ENCODE results near the gene GALNT18. TPM values are rescaled to one million over a fixed set of nuclear protein-coding genes. Genes with fewer than 3 reads are reported as not detected.

The GALNT18 gene
- total and polyA plus RNA-seq, 2 of the 4 experiments (the other 2 are of a cell fraction) = 9.5 to 11.3 TPM

- Histone ChIP-seq H3K4me2 (ENCODE audit: low read depth, low read length) (no peak overlapping the region), H4K5ac (ENCODE audit: low read depth, low read length) (no peak overlapping the region), H3K4ac (ENCODE audit: low read depth, low read length) (no peak overlapping the region), H3K9me1 (ENCODE audit: insufficient read depth, low read length) (no peaks in the 10 kb centered on the region), H4K20me1 (ENCODE audit: insufficient read depth, low read length) (no peaks in the 10 kb centered on the region), H2AFZ (replicated peaks; ENCODE audit: low read length, poor library complexity) (no peak overlapping the region), H2BK5ac (ENCODE audit: low read depth, low read length, poor library complexity, severe bottlenecking) (no peak overlapping the region), H3K79me1 (ENCODE audit: low read depth in 1 of 2, low read length in 2 of 2) (no peaks in the 10 kb centered on the region), H3K9ac (ENCODE audit: low read depth, low read length) (no peak overlapping the region), H2BK120ac (ENCODE audit: low read depth, low read length) (no peak overlapping the region), H4K91ac (ENCODE audit: insufficient read depth, low read depth, low read length) (no peak overlapping the region), H3K27ac (ENCODE audit: insufficient read depth, low read length) (no peak overlapping the region), H3K14ac (replicated peaks; ENCODE audit: low read depth, low read length) (no peak overlapping the region), H2AK9ac (replicated peaks; ENCODE audit: low read depth, low read length, poor library complexity) (no peak overlapping the region), H2BK15ac (ENCODE audit: low read depth, low read length) (no peak overlapping the region), H3K23ac (ENCODE audit: low read depth, low read length) (no peak overlapping the region), H3K56ac (ENCODE audit: extremely low read depth, insufficient read depth, low read length) (no peak overlapping the region), H3K4me1 (ENCODE audit: control insufficient read depth, insufficient read depth, low read length) (0 out of 2 replicates have a peak, but pooled peaks cover 1% of the 10 kb centered on the region), H4K8ac (ENCODE audit: low read depth in 2 of 2, low read length in 2 of 2) (no peak overlapping the region), H3K4me3 (ENCODE audit: insufficient read depth, low read depth, low read length) (no peak overlapping the region), H3K9me3 (ENCODE audit: control insufficient read depth, insufficient read depth, low read length) (no peaks in the 10 kb centered on the region), H3K36me3 (ENCODE audit: control insufficient read depth, insufficient read depth, low read length) (no peaks in the 10 kb centered on the region), H3K27me3 (ENCODE audit: control insufficient read depth, insufficient read depth, low read length) (peaks cover 26% of the 10 kb centered on the region), H2BK20ac (ENCODE audit: low read depth, low read length) (no peak overlapping the region), H3K18ac (ENCODE audit: low read depth, low read length) (no peak overlapping the region), H2AK5ac (ENCODE audit: low read depth, low read length) (no peak overlapping the region)
- CTCF ChIA-PET = no interaction called here
- BruUV-seq (replicated peaks) = no TSS peak
- TF ChIP-seq RCOR1 (IDR thresholded peaks at IDR 0.05; ENCODE audit: insufficient replicate concordance, low read length) (no peak), NFE2L2 (IDR thresholded peaks at IDR 0.05; ENCODE audit: low read depth, low read length) (no peak), CTCF (conservative IDR thresholded peaks at IDR 0.05; ENCODE audit: low read depth, low read length) (no peak)
- dilution Hi-C loops (cut with HindIII; ENCODE audit: low sequenced_read_pairs, unreplicated experiment) = no loop called here
- 78% methylated on average over 1 of the region's 5 CpGs; no CpG with 5 or more reads in 1 of the 2 experiments for WGBS, 2 experiments (ENCODE audit: extremely low coverage in 2 of 2, insufficient read length in 1 of 2)
- ATAC-seq (ENCODE audit: low read depth) (no peak), DNase-seq (no peak)
- in situ Hi-C loops (cut with MboI; ENCODE audit: low sequenced_read_pairs) = no loop called here
- POLR2A ChIA-PET (ENCODE audit: unreplicated experiment) = no interaction called here
- intact Hi-C loops (cut with micrococcal nuclease) = loop anchor here (10.0 kb wide), 1 partner anchor 522 kb away; no protein-coding TSS in a partner anchor
Observed at GRCh38 chr11:11262171-11262920, 359.5 kb downstream of the GALNT18 start.

Measured in IMR-90 (cell line).